Measurements from ENCODE around the gene TRIM62.

Gene TRIM62

GRCh38 chr1:33180226-33180910 is 1.5 kb downstream of the TRIM62 start:
- DNase-seq (ENCODE audit: low read depth), result no peak

DNA sequence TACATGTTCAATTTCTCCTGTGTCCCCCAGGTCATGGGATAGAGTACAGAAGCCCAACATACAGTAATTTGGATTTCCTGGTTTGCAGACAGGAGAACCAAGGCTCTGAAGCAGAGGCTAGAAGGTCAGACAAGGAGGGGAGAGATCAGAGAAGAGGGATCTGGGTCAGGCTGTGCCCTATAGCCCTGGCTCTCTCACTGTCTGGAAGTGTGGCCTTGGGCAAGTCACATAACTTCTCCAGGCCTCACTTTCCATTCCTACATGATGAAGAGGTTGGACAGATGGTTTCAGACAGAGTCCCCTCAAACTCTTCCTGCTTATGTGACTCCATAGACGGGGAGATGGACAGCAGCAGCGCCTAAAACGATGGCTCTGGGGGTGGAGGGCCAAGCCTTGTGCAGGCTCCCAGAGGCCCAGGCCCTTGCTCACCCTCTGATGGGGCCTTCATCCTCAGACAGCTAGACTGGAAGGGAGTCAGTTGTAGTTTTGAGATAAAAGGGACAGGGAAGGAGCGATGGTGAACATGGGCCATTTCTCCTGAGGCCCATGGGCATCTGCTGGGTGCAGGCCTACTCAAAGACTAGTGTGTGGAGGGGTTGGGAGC is 2.9 kb downstream of the TRIM62 start:
- no peak for DNase-seq (ENCODE audit: low read depth)

DNA sequence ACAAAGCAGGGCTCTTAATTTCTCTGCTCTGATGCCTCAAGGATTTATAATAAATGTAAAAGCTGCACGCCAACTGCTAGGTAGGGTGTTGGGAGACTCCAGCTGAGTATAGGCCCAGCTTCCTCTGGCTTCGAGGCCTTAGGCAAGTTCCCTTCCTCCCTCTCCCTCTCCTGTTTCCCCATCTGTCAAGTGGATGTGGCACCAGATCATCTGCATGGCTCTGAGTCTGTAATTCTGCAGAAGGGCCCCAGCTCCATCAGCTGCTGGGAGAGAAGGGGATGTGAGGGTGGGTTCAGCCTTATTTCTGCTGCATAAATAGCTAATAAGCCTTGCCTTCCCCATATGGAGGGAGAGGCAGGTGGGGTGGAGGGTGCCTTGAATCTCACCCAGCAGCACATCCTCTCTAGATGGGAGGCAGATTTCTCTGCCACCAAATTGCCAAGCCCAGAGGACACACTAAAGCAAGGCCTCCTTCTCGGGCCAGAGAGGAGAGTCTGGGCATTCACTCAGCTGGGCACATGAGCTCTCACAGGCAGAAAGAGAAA is 3.8 kb downstream of the TRIM62 start:
- DNase-seq (ENCODE audit: low read depth), result no peak

DNA sequence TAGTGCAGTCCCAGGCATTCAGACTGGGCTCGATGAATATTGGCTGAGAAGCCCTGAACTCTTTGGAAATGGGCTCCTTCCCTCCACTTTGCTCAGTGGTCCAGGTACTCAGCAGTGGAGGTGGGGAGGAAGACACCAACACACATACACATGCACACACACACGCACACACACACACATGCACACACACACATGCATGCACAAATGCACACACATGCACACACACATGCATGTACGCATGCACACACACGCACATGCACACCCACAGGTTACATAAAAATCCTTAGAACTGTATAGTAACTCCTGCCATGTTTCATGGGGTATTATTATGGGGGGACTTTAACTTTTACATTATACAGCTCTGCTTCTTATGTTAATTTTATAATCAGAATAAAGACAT is 5.0 kb downstream of the TRIM62 start:
- no peak for DNase-seq (ENCODE audit: low read depth)

DNA sequence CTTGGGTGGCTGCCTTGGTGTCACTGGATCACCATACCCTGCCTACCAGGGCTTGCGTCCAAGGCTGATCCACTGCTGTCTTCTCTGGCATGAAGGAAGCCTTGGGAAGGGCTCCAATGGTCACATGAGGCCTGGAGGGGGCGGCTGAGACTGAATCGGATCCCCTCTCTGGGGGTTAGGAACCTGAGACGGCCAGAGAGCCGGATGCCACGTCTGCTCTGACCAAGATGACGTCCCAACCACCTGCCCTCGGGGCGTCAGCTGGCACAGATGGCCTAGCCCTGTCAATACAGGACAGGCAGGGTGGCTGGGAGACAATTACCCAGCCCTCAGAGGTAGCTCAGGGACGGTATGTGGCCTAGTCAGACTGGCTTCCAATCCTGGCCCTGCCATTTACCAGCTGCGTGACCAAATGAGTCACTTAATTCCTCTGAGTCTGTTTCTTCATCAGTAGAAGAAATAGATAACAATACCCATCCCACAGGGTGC is 5.4 kb downstream of the TRIM62 start:
- DNase-seq (ENCODE audit: low read depth), result no peak

DNA sequence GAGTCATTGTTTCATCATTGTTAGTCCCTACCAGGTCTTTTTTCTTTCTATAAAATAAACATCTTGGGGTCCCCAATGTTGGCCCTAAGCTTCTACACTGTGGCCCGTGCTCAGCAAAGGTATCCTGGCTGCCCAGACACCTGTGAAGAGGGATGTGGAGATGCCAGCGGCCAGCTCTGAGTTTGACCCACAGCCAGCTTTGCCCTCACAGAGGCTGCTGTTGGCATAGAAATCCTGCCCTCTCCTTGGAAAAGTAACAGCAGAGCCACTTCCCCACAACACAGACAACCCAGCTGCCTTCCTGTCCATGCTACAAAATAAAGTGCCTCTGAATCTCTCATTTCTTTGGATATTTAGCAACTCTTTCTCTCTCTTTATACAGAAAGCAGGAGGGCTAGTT is 6.0 kb downstream of the TRIM62 start:
- no peak for DNase-seq (ENCODE audit: low read depth)

GRCh38 chr1:33173091-33173490 is 8.8 kb downstream of the TRIM62 start:
- DNase-seq (ENCODE audit: low read depth), result no peak

DNA sequence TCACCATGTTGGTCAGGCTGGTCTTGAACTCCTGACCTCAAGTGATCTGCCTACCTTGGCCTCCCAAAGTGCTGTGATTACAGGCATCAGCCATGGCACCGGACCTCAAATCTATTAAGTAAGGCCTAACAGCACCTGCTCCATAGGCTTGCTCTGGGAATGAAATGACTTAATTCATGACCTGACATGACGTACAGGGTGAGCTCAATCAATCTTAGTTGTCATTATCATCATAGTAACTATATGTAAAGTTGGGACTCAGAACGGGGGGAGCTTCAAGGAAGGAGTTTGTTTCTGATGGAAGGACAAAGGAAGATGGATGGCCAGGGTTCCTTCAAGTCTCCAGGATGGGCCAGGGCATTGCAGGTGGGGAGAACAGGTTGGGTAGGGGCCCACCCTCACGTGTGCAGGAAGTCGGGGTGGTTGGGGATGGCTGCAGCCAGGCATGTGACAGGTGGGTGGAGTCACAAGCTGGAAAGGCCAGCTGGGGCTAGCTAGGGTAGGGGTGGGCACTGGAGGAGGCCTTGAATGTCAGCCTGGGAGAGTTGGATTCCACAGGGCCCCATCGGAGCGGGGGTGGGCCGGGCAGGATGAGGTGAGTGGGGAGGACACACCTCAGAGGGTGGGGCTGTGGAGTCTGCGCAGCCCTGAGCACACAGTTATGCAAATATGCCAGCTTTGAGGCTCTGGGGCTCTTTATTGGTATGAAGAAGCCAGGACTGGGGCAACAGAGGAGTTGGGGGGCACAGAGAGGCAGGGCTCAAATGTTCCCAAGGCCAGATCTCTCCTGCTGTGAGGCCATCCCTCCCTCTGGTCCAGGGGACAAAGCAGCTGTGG is 9.6 kb downstream of the TRIM62 start:
- DNase-seq (ENCODE audit: low read depth), result no peak

GRCh38 chr1:33170351-33171274 is 11.2 kb downstream of the TRIM62 start:
- DNase-seq (ENCODE audit: low read depth), result no peak

- no peak for DNase-seq (ENCODE audit: low read depth)
These were observed 12.4 kb downstream of the TRIM62 start for GRCh38 chr1:33169290-33170055.

- no peak for DNase-seq (ENCODE audit: low read depth)
These were observed 13.1 kb downstream of the TRIM62 start for GRCh38 chr1:33168556-33169289.

GRCh38 chr1:33167650-33168447 is 14.0 kb downstream of the TRIM62 start:
- DNase-seq (ENCODE audit: low read depth), result no peak

DNA sequence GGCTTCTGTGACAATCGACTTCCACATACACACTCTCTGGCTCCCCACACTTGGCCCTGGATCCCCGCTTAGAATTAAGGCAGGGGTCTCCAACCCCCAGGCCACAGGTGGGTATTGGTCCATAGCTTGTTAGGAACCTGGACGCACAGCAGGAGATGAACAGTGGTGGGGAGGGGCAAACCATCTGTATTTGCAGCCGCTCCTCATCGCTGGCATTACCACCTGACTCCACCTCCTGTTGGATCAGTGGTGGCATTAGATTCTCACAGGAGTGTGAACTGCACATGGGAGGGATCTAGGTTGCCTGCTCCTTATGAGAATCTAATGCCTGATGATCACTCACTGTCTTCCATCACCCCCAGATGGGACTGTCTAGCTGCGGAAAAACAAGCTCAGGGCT is 16.0 kb downstream of the TRIM62 start:
- no peak for DNase-seq (ENCODE audit: low read depth)

GRCh38 chr1:33165209-33165608 is 16.6 kb downstream of the TRIM62 start:
- no peak for DNase-seq (ENCODE audit: low read depth)

DNA sequence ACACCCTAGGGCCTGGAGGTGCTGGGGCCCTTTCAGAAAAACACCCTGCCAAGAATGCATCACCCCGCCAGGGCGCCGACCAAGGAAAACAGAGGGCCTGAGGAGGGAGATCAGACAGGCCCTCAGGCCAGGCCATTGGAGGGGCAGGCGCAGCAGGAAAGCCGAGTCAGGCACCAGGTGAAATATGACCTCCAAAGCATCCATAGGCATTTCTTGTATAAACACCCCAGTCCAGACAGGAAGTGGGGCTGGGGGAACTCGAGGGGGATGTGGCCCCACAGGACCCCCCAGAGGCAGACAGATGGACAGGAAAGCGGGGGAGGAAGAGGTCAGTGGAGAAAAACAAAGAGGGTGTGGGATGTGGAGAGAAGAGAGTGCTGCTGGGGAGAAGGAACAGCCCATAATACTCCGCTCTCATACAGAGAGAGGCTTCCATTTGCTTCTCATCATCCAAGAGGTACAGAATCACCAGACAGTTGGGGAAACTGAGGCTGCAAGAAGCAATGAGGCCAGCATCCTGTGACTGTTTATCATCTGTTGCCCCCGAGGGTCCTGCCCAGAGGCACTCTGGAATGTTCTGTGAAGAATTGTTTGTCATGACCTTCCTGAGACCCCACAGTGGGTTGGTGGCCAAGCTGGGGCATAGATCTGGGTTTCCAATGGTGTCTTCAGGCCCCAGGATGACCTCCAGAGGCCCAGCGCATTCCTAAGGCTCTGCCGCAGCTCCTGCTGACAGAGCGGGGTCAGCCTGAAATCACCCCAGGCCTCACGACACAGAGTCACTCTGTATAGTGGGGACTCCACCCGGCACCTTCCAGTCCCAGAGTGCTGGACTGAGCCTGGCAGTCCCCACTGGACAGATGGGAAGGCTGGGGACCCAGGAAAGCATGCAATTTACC is 18.0 kb downstream of the TRIM62 start:
- DNase-seq (ENCODE audit: low read depth), result peak; percentile 86

DNA sequence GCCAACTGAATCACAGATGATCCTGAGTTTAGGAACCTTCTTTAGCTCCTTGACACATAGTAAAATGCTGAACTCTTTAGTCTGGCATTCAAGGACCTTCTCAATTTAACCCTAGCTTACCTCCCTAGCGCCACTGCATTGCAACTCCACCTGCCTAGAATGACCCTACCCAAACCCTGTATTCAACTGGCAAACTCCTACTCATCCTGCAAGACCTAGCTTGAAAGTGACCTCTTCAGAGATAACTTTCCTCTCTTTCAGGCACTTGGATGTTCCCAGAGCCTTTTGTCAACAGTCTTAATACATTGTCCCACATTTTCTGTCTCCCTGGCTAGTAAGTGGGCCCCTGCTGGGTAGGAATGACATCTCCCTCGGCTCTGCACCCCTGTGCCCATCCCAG is 19.7 kb downstream of the TRIM62 start:
- DNase-seq (ENCODE audit: low read depth), result no peak

GRCh38 chr1:33161061-33161681 is 20.7 kb downstream of the TRIM62 start:
- no peak for DNase-seq (ENCODE audit: low read depth)

DNA sequence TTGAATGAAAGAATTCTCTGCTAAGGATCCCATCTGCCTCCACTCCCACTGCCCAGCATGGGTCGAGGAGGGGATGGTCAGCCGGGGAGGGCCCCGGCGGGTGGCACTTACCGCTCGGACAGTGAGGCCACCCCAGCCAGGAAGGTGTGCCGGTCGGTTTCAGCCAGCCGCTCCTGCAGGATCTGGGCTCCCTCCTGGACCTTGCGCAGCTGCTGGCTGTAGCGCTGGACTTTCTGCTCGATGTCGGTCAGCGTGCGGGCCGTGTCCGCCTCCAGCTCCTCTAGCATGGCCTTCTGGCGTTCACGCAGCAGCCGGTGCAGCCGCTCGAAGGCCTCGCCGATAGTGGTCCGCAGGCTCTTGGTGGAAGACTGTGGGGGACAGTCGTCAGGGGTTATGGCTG is 22.3 kb downstream of the TRIM62 start:
- DNase-seq (ENCODE audit: low read depth), result no peak
